Ureter (tissue), 1 donor: ENCODE data around the gene VTI1A. TPM values are rescaled to one million over a fixed set of nuclear protein-coding genes. Genes with fewer than 3 reads are reported as not detected.

ENCODE experiments used
- DNase-seq: peaks from one replicate; pipeline ENCODE4 v3.0.0-alpha.2; 2020; ENCODE audit warnings: low spot score
- total RNA-seq: library from RNA; stranded (reverse); gene quantifications from one replicate; pipeline ENCODE4 v1.2.4, GENCODE V29; 2023
- donor health status: DM: yes; HTN: yes; CAD: no.

VTI1A gene
- total RNA-seq, 1 donor from 2014 or later, result 50.4 TPM

- DNase-seq, result no peak
Measured at GRCh38 chr10:112678581-112678980, 231.6 kb downstream of the VTI1A start.

- no peak for DNase-seq
Measured at GRCh38 chr10:112678987-112679386, 232.0 kb downstream of the VTI1A start.

- DNase-seq, result no peak
Measured at GRCh38 chr10:112679392-112679791, 232.4 kb downstream of the VTI1A start.

- DNase-seq, result no peak
Measured at GRCh38 chr10:112680586-112680985, 233.6 kb downstream of the VTI1A start.

- DNase-seq, result no peak
Measured at GRCh38 chr10:112687647-112688046, 240.6 kb downstream of the VTI1A start.

- no peak for DNase-seq
Measured at GRCh38 chr10:112689327-112690072, 242.5 kb downstream of the VTI1A start.

- no peak for DNase-seq
Measured at GRCh38 chr10:112695539-112695938, 248.5 kb downstream of the VTI1A start.

- no peak for DNase-seq
Measured at GRCh38 chr10:112696592-112696991, 249.6 kb downstream of the VTI1A start.

- DNase-seq, result no peak
Measured at GRCh38 chr10:112698133-112698817, 251.3 kb downstream of the VTI1A start.

- DNase-seq, result no peak
Measured at GRCh38 chr10:112698818-112699164, 251.8 kb downstream of the VTI1A start.

- DNase-seq, result no peak
Measured at GRCh38 chr10:112700215-112700671, 253.2 kb downstream of the VTI1A start.

- no peak for DNase-seq
Measured at GRCh38 chr10:112701211-112701877, 254.3 kb downstream of the VTI1A start.

GRCh38 chr10:112701878-112702255 lies 254.9 kb downstream of the VTI1A start:
- no peak for DNase-seq

- DNase-seq, result no peak
Measured at GRCh38 chr10:112706577-112706976, 259.6 kb downstream of the VTI1A start.

GRCh38 chr10:112708461-112708860 lies 261.4 kb downstream of the VTI1A start:
- DNase-seq, result no peak

GRCh38 chr10:112710528-112710927 lies 263.5 kb downstream of the VTI1A start:
- no peak for DNase-seq

- no peak for DNase-seq
Measured at GRCh38 chr10:112711366-112711765, 264.4 kb downstream of the VTI1A start.

- DNase-seq, result no peak
Measured at GRCh38 chr10:112712536-112712935, 265.5 kb downstream of the VTI1A start.

- DNase-seq, result no peak
Measured at GRCh38 chr10:112713411-112713810, 266.4 kb downstream of the VTI1A start.

GRCh38 chr10:112715581-112715980 lies 268.6 kb downstream of the VTI1A start:
- DNase-seq, result no peak

- DNase-seq, result no peak
Measured at GRCh38 chr10:112716076-112716475, 269.1 kb downstream of the VTI1A start.

- DNase-seq, result no peak
Measured at GRCh38 chr10:112716924-112717413, 270.0 kb downstream of the VTI1A start.

GRCh38 chr10:112720178-112720577 lies 273.2 kb downstream of the VTI1A start:
- no peak for DNase-seq
